SJSA1 (cell line): ENCODE data around the gene SLC16A12. TPM values are rescaled to one million over a fixed set of nuclear protein-coding genes. Genes with fewer than 3 reads are reported as not detected.
A peak's percentile ranks its signal among the peaks of the same experiment; 100 is the strongest.

ENCODE experiments used
- DNase-seq, 2 experiments: peaks; one replicate each; pipeline ENCODE4 v3.0.0-alpha.2; 2015 to 2020; ENCODE audit warnings: low spot score in 2 of 2, low read depth in 1 of 2
- H3K27ac ChIP-seq: fragments of 250-450 bp; sonication (Bioruptor Pico); 2 replicates; pipeline ENCODE4 v1.5.1; 2020; ENCODE audit warnings: mild to moderate bottlenecking, moderate library complexity
- H3K27me3 ChIP-seq: fragments of 250-450 bp; sonication (Bioruptor Pico); replicated peaks from 2 replicates; pipeline ENCODE4 v1.5.1; 2020; ENCODE audit warnings: mild to moderate bottlenecking, moderate library complexity
- H3K36me3 ChIP-seq: fragments of 250-450 bp; sonication (Bioruptor Pico); 2 replicates; pipeline ENCODE4 v1.5.1; 2020; ENCODE audit warnings: mild to moderate bottlenecking
- H3K4me1 ChIP-seq: fragments of 250-450 bp; sonication (Bioruptor Pico); replicated peaks from 2 replicates; pipeline ENCODE4 v1.6.1; 2021; ENCODE audit warnings: mild to moderate bottlenecking
- H3K4me3 ChIP-seq: fragments of 250-450 bp; sonication (Bioruptor Pico); 2 replicates; pipeline ENCODE4 v1.5.1; 2020; ENCODE audit warnings: mild to moderate bottlenecking
- H3K9me3 ChIP-seq: fragments of 250-450 bp; sonication (Bioruptor Pico); replicated peaks from 2 replicates; pipeline ENCODE4 v1.5.1; 2020; ENCODE audit warnings: mild to moderate bottlenecking
- total RNA-seq: library from RNA; depleted of rRNA; stranded (reverse); fragments of >200 nt; shearing (Covaris generic); gene quantifications from 2 replicates; pipeline ENCODE4 v1.2.3, GENCODE V29; 2014; rRNA removed

The SLC16A12 gene
- total RNA-seq = 0.34 TPM in 1 of 2 replicates, not detected in the other

DNA sequence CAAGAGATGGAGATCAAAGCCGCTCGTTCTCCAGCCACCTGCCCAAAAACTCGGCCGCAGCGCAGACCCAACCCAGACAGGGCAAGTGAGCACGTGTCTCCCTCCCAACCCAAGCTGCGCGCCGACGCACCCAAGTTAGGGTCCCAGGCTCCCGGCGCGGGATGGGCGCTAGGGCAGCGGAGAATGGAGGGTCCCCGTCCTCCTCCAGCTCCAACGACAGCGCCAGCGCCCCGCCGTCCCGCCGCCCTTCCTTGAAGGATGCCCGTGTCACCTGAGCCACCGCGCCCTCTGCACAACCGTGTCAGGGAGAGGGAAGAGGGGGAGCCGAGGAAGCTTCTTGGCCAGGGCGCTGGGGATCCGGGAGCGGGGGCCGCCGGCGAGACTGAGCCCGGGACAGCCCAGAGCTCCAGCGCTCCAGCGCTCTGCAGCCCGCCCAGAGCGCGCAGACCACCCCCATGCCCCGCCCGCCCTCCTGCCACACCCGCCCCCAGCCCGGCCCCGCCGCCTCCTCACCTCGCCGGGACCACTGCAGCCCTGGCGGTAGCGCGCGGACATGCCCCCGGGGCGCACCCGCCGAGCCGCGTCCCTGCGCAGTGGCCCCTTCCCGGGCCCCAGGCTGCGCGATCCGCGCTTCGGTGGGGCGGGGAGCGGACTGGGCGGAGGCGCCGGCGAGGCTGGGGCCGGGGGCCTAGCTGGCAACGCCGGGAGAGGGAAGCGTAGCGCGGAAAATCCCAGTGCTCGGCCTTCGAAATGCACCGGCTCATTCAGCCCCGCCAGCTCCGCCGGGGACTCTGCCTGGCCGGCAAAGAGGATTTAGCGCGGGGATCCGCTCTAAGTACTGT, at the start of gene SLC16A12:
Gene SLC16A12 (minus strand): TSS at position 424 of the 842 bp plus-strand sequence. CDS start 73,016 bp downstream, outside the sequence.
- H3K9me3 ChIP-seq = no peaks in the 10 kb centered on the region
- peaks cover 15% of the 10 kb centered on the region for H3K27me3 ChIP-seq
- no peaks in the 10 kb centered on the region for H3K36me3 ChIP-seq
- peak within 1 kb of the TSS; percentile 21 for H3K4me3 ChIP-seq
- peaks cover 17% of the 10 kb centered on the region for H3K4me1 ChIP-seq
- no peak within 1 kb of the TSS for H3K27ac ChIP-seq
- no peak for DNase-seq

DNA sequence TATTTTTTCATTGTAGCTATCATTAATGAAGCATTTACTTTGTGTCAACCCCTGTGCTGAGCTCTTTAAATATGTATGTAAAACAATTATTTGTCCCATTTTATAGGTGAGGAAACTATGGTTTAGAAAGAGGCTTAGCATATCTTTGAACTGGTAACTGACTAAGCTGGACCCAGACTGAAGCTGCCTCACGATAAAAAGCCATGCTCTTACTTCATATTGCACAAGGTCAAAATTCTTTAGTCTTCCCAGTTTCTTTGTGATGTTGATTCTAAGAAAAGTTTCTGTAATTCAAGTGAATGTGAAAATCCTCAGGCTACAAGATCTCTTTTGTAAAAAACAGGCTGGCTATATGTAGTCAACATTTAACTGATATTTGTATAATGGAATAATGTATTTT, 46.6 kb upstream of the SLC16A12 start:
- no peak for DNase-seq
- no peak overlapping the region for H3K4me3 ChIP-seq
- H3K9me3 ChIP-seq = no peaks in the 10 kb centered on the region

GRCh38 chr10:89580243-89580642, 44.8 kb upstream of the SLC16A12 start:
- Histone ChIP-seq H3K9me3 (no peaks in the 10 kb centered on the region), H3K27me3 (no peaks in the 10 kb centered on the region)

More for the DNA sequence above, 46.6 kb upstream of the SLC16A12 start:
- no peak overlapping the region for H3K27ac ChIP-seq
- no peaks in the 10 kb centered on the region for H3K4me1 ChIP-seq
- H3K36me3 ChIP-seq = no peaks in the 10 kb centered on the region
- no peaks in the 10 kb centered on the region for H3K27me3 ChIP-seq

DNA sequence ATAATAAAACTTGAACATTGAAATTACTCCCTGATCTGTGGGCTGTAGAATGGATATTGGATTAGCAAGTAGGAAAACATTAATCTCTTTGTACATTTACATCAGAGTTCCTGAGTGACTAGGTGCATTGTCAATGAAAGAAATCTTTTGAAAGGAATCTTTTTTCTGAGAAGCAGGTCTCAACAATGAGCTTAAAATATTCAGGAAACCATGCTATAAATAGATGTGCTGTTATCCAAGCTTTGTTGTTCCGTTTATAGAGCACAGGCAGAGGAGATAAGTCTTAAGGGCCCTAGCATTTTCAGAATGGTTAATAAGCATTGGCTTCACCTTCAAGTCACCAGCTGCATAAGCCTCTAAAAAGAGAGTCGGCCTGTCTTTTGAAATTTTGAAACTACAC, 41.3 kb upstream of the SLC16A12 start:
- Histone ChIP-seq H3K27me3 (no peaks in the 10 kb centered on the region), H3K9me3 (no peaks in the 10 kb centered on the region), H3K36me3 (no peaks in the 10 kb centered on the region), H3K27ac (no peak overlapping the region), H3K4me3 (no peak overlapping the region), H3K4me1 (peaks cover 5% of the 10 kb centered on the region)
- DNase-seq = no peak

More at GRCh38 chr10:89580243-89580642, 44.8 kb upstream of the SLC16A12 start:
- Histone ChIP-seq H3K27ac (no peak overlapping the region), H3K4me3 (no peak overlapping the region), H3K4me1 (no peaks in the 10 kb centered on the region), H3K36me3 (no peaks in the 10 kb centered on the region)
- no peak for DNase-seq

DNA sequence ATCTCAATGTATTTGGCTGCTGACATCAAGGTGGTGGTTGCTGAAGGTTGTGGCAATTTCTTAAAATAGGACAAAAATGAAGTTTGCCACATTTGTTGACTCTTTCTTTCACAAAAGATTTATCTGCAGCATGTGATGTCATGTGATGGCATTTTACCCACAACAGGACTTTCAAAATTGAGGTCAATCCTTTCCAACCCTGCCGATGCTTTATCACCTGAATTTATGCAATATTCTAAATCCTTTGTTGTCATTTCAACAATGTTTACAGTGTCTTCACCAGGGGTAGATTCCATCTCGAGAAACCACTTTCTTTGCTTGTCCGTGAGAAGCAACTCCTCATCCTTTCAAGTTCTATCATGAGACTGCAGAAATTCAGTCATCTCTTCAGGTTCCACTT, 40.6 kb upstream of the SLC16A12 start:
- Histone ChIP-seq H3K9me3 (no peaks in the 10 kb centered on the region), H3K27me3 (no peaks in the 10 kb centered on the region), H3K4me1 (peaks cover 5% of the 10 kb centered on the region), H3K4me3 (no peak overlapping the region), H3K27ac (no peak overlapping the region), H3K36me3 (no peaks in the 10 kb centered on the region)
- no peak for DNase-seq

GRCh38 chr10:89575031-89575430, 39.6 kb upstream of the SLC16A12 start:
- Histone ChIP-seq H3K36me3 (no peaks in the 10 kb centered on the region), H3K9me3 (no peaks in the 10 kb centered on the region), H3K4me3 (no peak overlapping the region), H3K27me3 (no peaks in the 10 kb centered on the region), H3K27ac (no peak overlapping the region), H3K4me1 (peaks cover 5% of the 10 kb centered on the region)
- DNase-seq = no peak

- DNase-seq = no peak
- Histone ChIP-seq H3K4me3 (no peak overlapping the region), H3K36me3 (no peaks in the 10 kb centered on the region), H3K27ac (no peak overlapping the region), H3K4me1 (peaks cover 5% of the 10 kb centered on the region), H3K27me3 (no peaks in the 10 kb centered on the region), H3K9me3 (no peaks in the 10 kb centered on the region)
Measured at GRCh38 chr10:89574368-89574767, 39.0 kb upstream of the SLC16A12 start.

- no peaks in the 10 kb centered on the region for H3K4me1 ChIP-seq
- no peak for DNase-seq
- no peaks in the 10 kb centered on the region for H3K36me3 ChIP-seq
- no peaks in the 10 kb centered on the region for H3K27me3 ChIP-seq
- no peaks in the 10 kb centered on the region for H3K9me3 ChIP-seq
- no peak overlapping the region for H3K4me3 ChIP-seq
- no peak overlapping the region for H3K27ac ChIP-seq
Measured at GRCh38 chr10:89567576-89568245, 32.3 kb upstream of the SLC16A12 start.

DNA sequence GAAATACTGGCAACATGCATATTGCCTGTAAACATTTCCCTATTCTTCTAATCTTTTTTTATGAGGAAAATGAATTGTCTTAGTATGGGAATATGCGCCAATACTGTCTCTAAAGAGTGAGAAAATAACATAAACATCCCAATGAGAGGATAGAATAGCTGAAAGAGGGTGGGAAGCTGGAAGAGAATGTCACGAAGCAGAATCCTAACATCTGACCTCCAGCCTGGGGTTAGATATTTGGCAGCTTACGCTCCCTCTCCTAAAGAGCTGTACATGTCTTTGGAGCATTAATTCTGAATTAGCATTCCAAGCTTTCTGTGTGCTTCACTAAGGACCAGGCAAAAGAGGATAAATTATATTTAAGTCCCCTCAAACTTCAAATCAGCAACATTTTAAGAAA, 31.6 kb upstream of the SLC16A12 start:
- Histone ChIP-seq H3K4me1 (no peaks in the 10 kb centered on the region), H3K27me3 (no peaks in the 10 kb centered on the region), H3K4me3 (no peak overlapping the region), H3K36me3 (no peaks in the 10 kb centered on the region), H3K9me3 (no peaks in the 10 kb centered on the region), H3K27ac (no peak overlapping the region)
- DNase-seq = no peak

DNA sequence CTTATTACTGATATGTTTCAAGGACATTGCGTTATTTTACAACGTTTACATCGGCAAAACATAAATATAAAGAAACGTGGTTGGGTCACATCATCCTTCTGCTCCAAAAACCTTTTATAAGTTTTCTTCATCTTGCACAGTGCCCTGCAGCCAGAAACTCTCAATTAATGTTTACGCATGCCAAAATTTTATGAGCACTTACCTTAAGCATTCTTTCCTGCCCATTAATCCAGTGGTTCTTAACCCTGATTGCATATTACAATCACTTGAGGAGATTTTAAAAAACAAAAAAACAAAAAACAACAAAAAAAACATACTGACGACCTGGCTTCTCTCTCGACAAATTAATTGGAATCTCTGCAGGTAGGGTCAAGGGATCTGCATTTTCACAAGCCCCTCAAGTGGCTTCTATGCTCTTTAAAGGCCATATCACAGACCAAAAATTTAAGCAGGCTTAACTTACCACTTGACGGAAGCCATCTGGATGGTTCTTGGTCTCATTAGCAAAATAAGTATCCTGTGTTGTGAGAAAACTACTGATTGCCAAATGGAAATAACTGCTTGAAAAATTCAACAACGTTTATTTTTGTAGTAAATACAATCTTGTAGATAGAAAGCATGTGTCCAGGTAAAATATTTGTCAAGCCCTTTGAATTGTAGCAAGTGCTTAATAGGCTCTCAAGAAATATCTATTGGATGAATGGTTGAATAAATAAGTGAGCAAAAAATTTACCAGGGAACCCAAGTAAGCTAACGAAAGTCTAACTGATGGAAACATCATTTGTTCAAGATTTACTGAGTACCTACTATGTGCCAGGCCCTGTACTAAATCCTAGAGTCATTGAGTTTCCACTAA, 30.9 kb upstream of the SLC16A12 start:
- Histone ChIP-seq H3K36me3 (no peaks in the 10 kb centered on the region), H3K4me1 (no peaks in the 10 kb centered on the region), H3K27me3 (no peaks in the 10 kb centered on the region), H3K27ac (no peak overlapping the region), H3K9me3 (no peaks in the 10 kb centered on the region), H3K4me3 (no peak overlapping the region)
- no peak for DNase-seq

DNA sequence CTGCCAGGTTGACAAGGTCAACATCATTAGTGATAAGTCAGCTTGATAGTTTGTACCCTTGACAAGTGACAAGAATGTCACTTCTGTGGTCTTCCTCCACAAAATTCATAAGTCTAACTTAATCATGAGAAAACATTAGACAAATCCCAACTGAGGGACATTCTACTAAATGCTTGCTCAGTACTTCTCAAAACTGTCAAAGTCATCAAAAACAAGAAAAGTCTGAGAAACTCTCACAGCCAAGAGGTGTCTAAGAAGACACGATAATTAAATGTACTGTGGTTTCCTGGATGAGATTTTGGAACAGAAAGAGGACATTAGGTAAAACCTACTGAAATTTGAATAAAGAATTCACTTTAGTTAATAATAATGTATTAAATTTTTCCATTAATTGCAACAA, 29.8 kb upstream of the SLC16A12 start:
- no peak overlapping the region for H3K4me3 ChIP-seq
- no peaks in the 10 kb centered on the region for H3K36me3 ChIP-seq
- DNase-seq = no peak
- no peaks in the 10 kb centered on the region for H3K4me1 ChIP-seq
- H3K9me3 ChIP-seq = no peaks in the 10 kb centered on the region
- no peak overlapping the region for H3K27ac ChIP-seq
- no peaks in the 10 kb centered on the region for H3K27me3 ChIP-seq

DNA sequence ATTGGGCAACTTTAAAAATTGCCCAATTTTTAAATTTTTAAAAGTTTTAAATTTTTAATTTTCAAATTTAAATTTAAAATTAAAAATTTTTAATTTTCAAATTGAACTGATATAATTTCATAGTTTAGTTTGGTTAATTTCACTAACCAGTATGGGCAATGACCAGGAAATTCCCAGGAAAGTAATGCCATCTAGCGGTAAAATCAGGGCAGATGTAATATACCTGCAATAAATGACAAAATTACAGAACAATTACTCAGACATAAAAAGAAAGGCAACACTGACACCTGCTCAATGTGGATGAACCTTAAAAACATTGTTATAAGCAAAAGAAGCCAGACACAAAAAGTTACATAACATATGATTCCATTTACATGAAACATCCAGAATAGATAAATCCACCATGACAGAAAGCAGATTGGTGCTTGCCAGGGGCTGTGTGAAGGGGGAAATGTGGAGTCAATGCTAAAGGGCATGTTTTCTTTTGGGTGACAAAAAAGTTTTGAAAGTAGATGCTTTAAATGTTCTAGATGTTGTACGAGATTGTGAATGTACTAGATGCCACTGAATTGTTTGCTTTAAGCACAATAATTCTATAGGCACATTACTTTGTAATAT, 28.6 kb upstream of the SLC16A12 start:
- H3K36me3 ChIP-seq = no peaks in the 10 kb centered on the region
- DNase-seq = peak in 1 of 2 experiments; percentile 48
- no peak overlapping the region for H3K27ac ChIP-seq
- no peaks in the 10 kb centered on the region for H3K9me3 ChIP-seq
- H3K27me3 ChIP-seq = no peaks in the 10 kb centered on the region
- H3K4me1 ChIP-seq = no peaks in the 10 kb centered on the region
- no peak overlapping the region for H3K4me3 ChIP-seq

DNA sequence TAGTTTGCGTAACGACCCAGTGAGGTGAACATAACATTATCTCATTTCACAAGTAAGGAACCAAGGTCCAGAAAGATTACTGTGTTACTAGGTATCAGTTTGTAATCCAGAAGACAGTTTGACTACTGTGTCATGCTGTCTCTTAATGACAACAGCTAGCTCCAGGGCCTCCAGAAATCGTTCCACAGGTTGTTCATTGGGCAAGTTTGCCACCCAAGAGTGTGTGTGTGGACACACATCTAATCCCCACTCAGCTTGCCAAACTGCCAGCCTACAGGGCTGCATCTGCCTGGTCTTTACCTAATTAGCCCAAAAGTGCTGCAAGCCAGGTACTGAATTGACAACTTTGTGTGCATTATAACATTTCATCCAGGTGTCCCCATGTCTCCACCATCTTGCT, 27.9 kb upstream of the SLC16A12 start:
- H3K27me3 ChIP-seq = no peaks in the 10 kb centered on the region
- no peak for DNase-seq
- H3K4me1 ChIP-seq = no peaks in the 10 kb centered on the region

More for the DNA sequence above, 27.9 kb upstream of the SLC16A12 start:
- Histone ChIP-seq H3K36me3 (no peaks in the 10 kb centered on the region), H3K4me3 (no peak overlapping the region), H3K27ac (no peak overlapping the region), H3K9me3 (no peaks in the 10 kb centered on the region)
